ENCODE data around the gene NUDT22. TPM values are rescaled to one million over a fixed set of nuclear protein-coding genes. Genes with fewer than 3 reads are reported as not detected.

Gene NUDT22
- total and polyA plus RNA-seq, 2 of the 8 experiments (the other 6 are each of a cell fraction or from before 2014, with no cell fraction given), result 43.4 to 69.0 TPM

DNA sequence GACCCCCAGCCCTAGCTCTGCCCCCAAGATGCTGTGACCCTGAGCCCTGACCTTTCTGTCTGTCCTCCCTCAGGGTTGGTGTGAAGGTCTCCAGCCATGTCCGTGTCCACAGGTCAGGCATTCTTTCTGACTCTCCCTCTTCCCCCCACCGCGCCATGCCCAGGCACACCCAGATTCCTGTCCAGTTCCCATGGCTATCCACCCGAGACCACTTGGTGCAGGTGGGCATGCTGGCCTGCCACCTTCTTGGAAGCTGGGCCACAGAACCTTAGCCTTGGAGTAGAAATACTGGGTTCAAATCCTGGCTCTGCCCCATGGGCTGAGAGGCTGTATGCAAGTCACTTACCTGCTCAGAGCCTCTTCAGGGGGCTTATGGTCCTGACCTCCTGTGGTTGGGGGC is 23.0 kb downstream of the NUDT22 start:
- 85% methylated on average over 4 of the region's 4 CpGs; no CpG with 5 or more reads in 1 of the 2 experiments for WGBS, 2 experiments (ENCODE audit: extremely low coverage in 1 of 2, insufficient coverage in 1 of 2, insufficient read length in 1 of 2, insufficient replicate concordance in 2 of 2, low coverage in 1 of 2, low lambda C conversion rate in 2 of 2, missing lambda C conversion rate in 1 of 2)
- Histone ChIP-seq H3K27ac (ENCODE audit: low read depth, low read length) (peak overlapping the region; percentile 69; the same call in 1 of the 2 replicates), H3K79me1 (ENCODE audit: low read depth, low read length) (peaks cover 9% of the 10 kb centered on the region), H2AFZ (ENCODE audit: low read length) (no peak overlapping the region), H2BK5ac (ENCODE audit: low read depth, low read length) (peak overlapping the region; percentile 88; the same call in 1 of the 2 replicates), H3K14ac (ENCODE audit: insufficient read length) (no peak overlapping the region), H2BK20ac (ENCODE audit: low read length) (peak overlapping the region; percentile 88), H3K9me3 (ENCODE audit: insufficient read depth in 2 of 2, low read depth in 1 of 2, low read length in 1 of 2) (no peaks in the 10 kb centered on the region), H3K9ac (replicated peaks in 1 of 4; ENCODE audit: extremely low read depth in 1 of 4, low read depth in 3 of 4, low read length in 3 of 4) (no peak overlapping the region), H2BK12ac (ENCODE audit: low read depth, low read length) (peak overlapping the region; percentile 82; the same call in 1 of the 2 replicates), H2BK15ac (ENCODE audit: low read length) (peak overlapping the region; percentile 97), H3K4me2 (ENCODE audit: insufficient read depth in 1 of 2, low read depth in 2 of 2, low read length in 2 of 2) (peak overlapping the region; percentile 73 to 99), H3K18ac (ENCODE audit: extremely low read depth, low read length) (peak overlapping the region; percentile 20), H3K27me3 (replicated peaks in 1 of 4; ENCODE audit: control insufficient read depth in 3 of 4, extremely low read depth in 1 of 4, insufficient read depth in 3 of 4, low read length in 3 of 4) (no peaks in the 10 kb centered on the region), H4K8ac (ENCODE audit: extremely low read depth, insufficient read depth, low read length) (no peak overlapping the region), H3K4me1 (replicated peaks in 1 of 4; ENCODE audit: control insufficient read depth in 3 of 4, insufficient read depth in 4 of 4, low read length in 3 of 4) (peaks cover 0 to 47% (median 35%) of the 10 kb centered on the region in 4 experiments; a peak in 6 of 7 replicates), H4K5ac (ENCODE audit: insufficient read length, low read depth, low read length) (peak overlapping the region; percentile 14), H3K4me3 (ENCODE audit: extremely low read depth in 1 of 4, insufficient read depth in 2 of 4, low read depth in 3 of 4, low read length in 4 of 4) (peak overlapping the region in 2 of 4 experiments; percentile 5 to 63; a peak in 2 of 8 replicates), H4K91ac (replicated peaks; ENCODE audit: insufficient read length, low read length) (peak overlapping the region; percentile 59), H3K23ac (ENCODE audit: insufficient read length) (no peak overlapping the region), H3K23me2 (ENCODE audit: low read depth, low read length) (peaks cover 20% of the 10 kb centered on the region), H2BK120ac (replicated peaks; ENCODE audit: low read depth, low read length) (peak overlapping the region; percentile 1), H2AK5ac (ENCODE audit: low read depth, low read length) (peak overlapping the region; percentile 18; the same call in 1 of the 2 replicates), H3K4ac (replicated peaks; ENCODE audit: insufficient read length, low read depth, low read length) (peak overlapping the region; percentile 10), H3K79me2 (ENCODE audit: control insufficient read depth in 1 of 2, insufficient read depth in 2 of 2, low read length in 2 of 2) (peaks cover 6 to 37% of the 10 kb centered on the region in 2 experiments; a peak in 3 of 4 replicates), H3K56ac (replicated peaks; ENCODE audit: insufficient read length, low read depth, low read length) (peak overlapping the region; percentile 1), H4K20me1 (replicated peaks in 1 of 2; ENCODE audit: control insufficient read depth in 1 of 2, insufficient read depth in 2 of 2, low read length in 2 of 2) (peaks cover 6 to 15% of the 10 kb centered on the region in 2 experiments), H3K36me3 (ENCODE audit: control insufficient read depth in 2 of 4, insufficient read depth in 4 of 4, low read length in 3 of 4) (peaks cover 0 to 8% (median 1%) of the 10 kb centered on the region in 4 experiments; a peak in 3 of 8 replicates)
- FAIRE-seq (no peak), DNase-seq (ENCODE audit: low read depth in 1 of 2, low spot score in 2 of 2) (peak in 1 of 2 experiments; percentile 58)
- ChIA-PET POLR2A (ENCODE audit: partially characterized antibody) (interaction anchor here (0.7 to 13.1 kb wide), 13 partner anchors 6 to 69 kb away, joined by 3 to 352 read pairs (median 7); partner anchors contain the start of genes DNAJC4, ESRRA, FKBP2 and KCNK4), CTCF (ENCODE audit: partially characterized antibody) (interaction anchor here (0.5 to 10.0 kb wide), 10 partner anchors 12 to 104 kb away, joined by 3 to 102 read pairs (median 6); partner anchors contain the start of genes CATSPERZ, ESRRA and FERMT3)
- no peak for TF ChIP-seq MAFK (IDR thresholded peaks at IDR 0.05; ENCODE audit: low read depth, low read length)
- TF ChIP-seq KDM4A (IDR thresholded peaks at IDR 0.05; ENCODE audit: low read depth, low read length, severe bottlenecking), result no peak
- TF ChIP-seq TAF1 (IDR thresholded peaks at IDR 0.05; ENCODE audit: low read depth, low read length), result no peak
- TF ChIP-seq NRF1 (IDR thresholded peaks at IDR 0.05; ENCODE audit: low read depth, low read length), result no peak
- no peak for TF ChIP-seq SIX5 (IDR thresholded peaks at IDR 0.05; ENCODE audit: low read depth, low read length)
- TF ChIP-seq SIN3A (conservative IDR thresholded peaks at IDR 0.05 in 1 of 2, IDR thresholded peaks at IDR 0.05 in 1 of 2; ENCODE audit: low read depth in 1 of 2, low read length in 2 of 2), result no peak
- TF ChIP-seq, protein P1, sequence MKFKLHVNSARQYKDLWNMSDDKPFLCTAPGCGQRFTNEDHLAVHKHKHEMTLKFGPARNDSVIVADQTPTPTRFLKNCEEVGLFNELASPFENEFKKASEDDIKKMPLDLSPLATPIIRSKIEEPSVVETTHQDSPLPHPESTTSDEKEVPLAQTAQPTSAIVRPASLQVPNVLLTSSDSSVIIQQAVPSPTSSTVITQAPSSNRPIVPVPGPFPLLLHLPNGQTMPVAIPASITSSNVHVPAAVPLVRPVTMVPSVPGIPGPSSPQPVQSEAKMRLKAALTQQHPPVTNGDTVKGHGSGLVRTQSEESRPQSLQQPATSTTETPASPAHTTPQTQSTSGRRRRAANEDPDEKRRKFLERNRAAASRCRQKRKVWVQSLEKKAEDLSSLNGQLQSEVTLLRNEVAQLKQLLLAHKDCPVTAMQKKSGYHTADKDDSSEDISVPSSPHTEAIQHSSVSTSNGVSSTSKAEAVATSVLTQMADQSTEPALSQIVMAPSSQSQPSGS (IDR thresholded peaks at IDR 0.05; ENCODE audit: low read length), result no peak
- TF ChIP-seq RAD21 (IDR thresholded peaks at IDR 0.05 in 1 of 2, conservative IDR thresholded peaks at IDR 0.05 in 1 of 2; ENCODE audit: low read depth in 2 of 2, low read length in 2 of 2), result no peak
- TF ChIP-seq SRF (IDR thresholded peaks at IDR 0.05; ENCODE audit: low read depth, low read length), result no peak
- TF ChIP-seq RFX5 (IDR thresholded peaks at IDR 0.05; ENCODE audit: borderline replicate concordance, low read depth, low read length), result no peak

All from H1 (cell line).